ENCODE measurements around the gene IQSEC1. TPM values are rescaled to one million over a fixed set of nuclear protein-coding genes. Genes with fewer than 3 reads are reported as not detected.

IQSEC1 gene
- total RNA-seq, 2 donors from 2014 or later: 22.7 to 24.5 TPM

DNA sequence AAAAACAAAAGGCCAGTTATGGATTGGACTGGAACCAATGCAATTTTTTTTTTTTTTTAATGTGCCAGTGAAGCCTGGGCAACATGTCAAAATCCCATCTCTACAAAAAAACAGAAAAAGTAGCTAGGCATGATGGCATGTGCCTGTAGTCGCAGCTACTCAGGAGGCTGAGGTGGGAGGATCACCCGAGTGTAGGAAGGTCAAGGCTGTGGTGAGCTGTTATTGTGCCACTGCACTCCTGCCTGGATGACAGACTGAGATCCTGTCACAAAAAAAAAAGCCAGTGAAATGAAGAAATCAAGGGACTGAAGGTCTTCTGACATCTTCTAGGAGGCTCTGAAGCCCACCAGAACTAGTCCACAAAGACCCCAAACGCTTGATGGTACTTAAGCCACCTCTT is 101.2 kb downstream of the IQSEC1 start:
- H3K27ac Mint-ChIP-seq: no peak overlapping the region

GRCh38 chr3:12970684-12971083 is 102.5 kb downstream of the IQSEC1 start:
- H3K27ac Mint-ChIP-seq: no peak overlapping the region
- no peaks in the 10 kb centered on the region for H3K9me3 Mint-ChIP-seq
- 94 to 98% methylated on average over 5 of the region's 5 CpGs for WGBS, 2 experiments (ENCODE audit: insufficient coverage in 1 of 2, insufficient read length in 1 of 2)
- no peak overlapping the region for H3K27ac ChIP-seq (ENCODE audit: low read depth, low read length)
- no peak overlapping the region for H3K9ac ChIP-seq (ENCODE audit: extremely low read depth, low read length, poor library complexity, severe bottlenecking)
- H3K4me1 Mint-ChIP-seq: peaks cover 19% of the 10 kb centered on the region
- peaks cover 39% of the 10 kb centered on the region for H3K27me3 Mint-ChIP-seq (ENCODE audit: insufficient read depth)
- H3K4me1 ChIP-seq (ENCODE audit: control insufficient read depth, insufficient read depth, low read length): peaks cover 7% of the 10 kb centered on the region
- no peak overlapping the region for H3K4me3 ChIP-seq (ENCODE audit: low read length)
- H3K9me3 ChIP-seq (ENCODE audit: control insufficient read depth, low read length): no peaks in the 10 kb centered on the region
- no peak overlapping the region for H3K4me3 Mint-ChIP-seq
- no peaks in the 10 kb centered on the region for H3K36me3 Mint-ChIP-seq (ENCODE audit: low read depth)
- no peak for DNase-seq
- no peaks in the 10 kb centered on the region for H3K36me3 ChIP-seq (ENCODE audit: control insufficient read depth, insufficient read depth, low read length)
- H3K27me3 ChIP-seq (ENCODE audit: control insufficient read depth, insufficient read depth, low read length, poor library complexity, severe bottlenecking): peaks cover 10% of the 10 kb centered on the region
- TF ChIP-seq, protein P1, sequence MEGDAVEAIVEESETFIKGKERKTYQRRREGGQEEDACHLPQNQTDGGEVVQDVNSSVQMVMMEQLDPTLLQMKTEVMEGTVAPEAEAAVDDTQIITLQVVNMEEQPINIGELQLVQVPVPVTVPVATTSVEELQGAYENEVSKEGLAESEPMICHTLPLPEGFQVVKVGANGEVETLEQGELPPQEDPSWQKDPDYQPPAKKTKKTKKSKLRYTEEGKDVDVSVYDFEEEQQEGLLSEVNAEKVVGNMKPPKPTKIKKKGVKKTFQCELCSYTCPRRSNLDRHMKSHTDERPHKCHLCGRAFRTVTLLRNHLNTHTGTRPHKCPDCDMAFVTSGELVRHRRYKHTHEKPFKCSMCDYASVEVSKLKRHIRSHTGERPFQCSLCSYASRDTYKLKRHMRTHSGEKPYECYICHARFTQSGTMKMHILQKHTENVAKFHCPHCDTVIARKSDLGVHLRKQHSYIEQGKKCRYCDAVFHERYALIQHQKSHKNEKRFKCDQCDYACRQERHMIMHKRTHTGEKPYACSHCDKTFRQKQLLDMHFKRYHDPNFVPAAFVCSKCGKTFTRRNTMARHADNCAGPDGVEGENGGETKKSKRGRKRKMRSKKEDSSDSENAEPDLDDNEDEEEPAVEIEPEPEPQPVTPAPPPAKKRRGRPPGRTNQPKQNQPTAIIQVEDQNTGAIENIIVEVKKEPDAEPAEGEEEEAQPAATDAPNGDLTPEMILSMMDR (conservative IDR thresholded peaks at IDR 0.05): no peak

More for the DNA sequence above, 101.2 kb downstream of the IQSEC1 start:
- DNase-seq: no peak
- Histone ChIP-seq H3K9ac (ENCODE audit: extremely low read depth, low read length, poor library complexity, severe bottlenecking) (no peak overlapping the region), H3K4me1 (ENCODE audit: control insufficient read depth, insufficient read depth, low read length) (peaks cover 3% of the 10 kb centered on the region), H3K36me3 (ENCODE audit: control insufficient read depth, insufficient read depth, low read length) (no peaks in the 10 kb centered on the region), H3K27me3 (ENCODE audit: control insufficient read depth, insufficient read depth, low read length, poor library complexity, severe bottlenecking) (peaks cover 10% of the 10 kb centered on the region), H3K27ac (ENCODE audit: low read depth, low read length) (no peak overlapping the region), H3K9me3 (ENCODE audit: control insufficient read depth, low read length) (no peaks in the 10 kb centered on the region), H3K4me3 (ENCODE audit: low read length) (no peak overlapping the region)
- WGBS, 2 experiments (ENCODE audit: insufficient coverage in 1 of 2, insufficient read length in 1 of 2): 86 to 93% methylated on average over 3 of the region's 3 CpGs
- Mint-ChIP-seq H3K9me3 (no peaks in the 10 kb centered on the region), H3K36me3 (ENCODE audit: low read depth) (no peaks in the 10 kb centered on the region), H3K4me3 (no peak overlapping the region), H3K27me3 (ENCODE audit: insufficient read depth) (peaks cover 50% of the 10 kb centered on the region), H3K4me1 (peaks cover 7% of the 10 kb centered on the region)
- TF ChIP-seq, protein P1 (conservative IDR thresholded peaks at IDR 0.05): no peak

GRCh38 chr3:12969486-12969885 is 103.7 kb downstream of the IQSEC1 start:
- Mint-ChIP-seq H3K36me3 (ENCODE audit: low read depth) (no peaks in the 10 kb centered on the region), H3K27me3 (ENCODE audit: insufficient read depth) (peaks cover 29% of the 10 kb centered on the region), H3K4me3 (no peak overlapping the region), H3K4me1 (peaks cover 23% of the 10 kb centered on the region), H3K27ac (no peak overlapping the region), H3K9me3 (no peaks in the 10 kb centered on the region)
- Histone ChIP-seq H3K4me1 (ENCODE audit: control insufficient read depth, insufficient read depth, low read length) (peaks cover 12% of the 10 kb centered on the region), H3K9me3 (ENCODE audit: control insufficient read depth, low read length) (no peaks in the 10 kb centered on the region), H3K9ac (ENCODE audit: extremely low read depth, low read length, poor library complexity, severe bottlenecking) (no peak overlapping the region), H3K27me3 (ENCODE audit: control insufficient read depth, insufficient read depth, low read length, poor library complexity, severe bottlenecking) (peaks cover 10% of the 10 kb centered on the region), H3K4me3 (ENCODE audit: low read length) (no peak overlapping the region), H3K27ac (ENCODE audit: low read depth, low read length) (no peak overlapping the region), H3K36me3 (ENCODE audit: control insufficient read depth, insufficient read depth, low read length) (no peaks in the 10 kb centered on the region)
- no peak for DNase-seq
- WGBS, 2 experiments (ENCODE audit: insufficient coverage in 1 of 2, insufficient read length in 1 of 2): 64 to 81% methylated on average over 6 of the region's 6 CpGs
- TF ChIP-seq, protein P1 (conservative IDR thresholded peaks at IDR 0.05): no peak
